OCI-LY7 (cell line): Measurements from ENCODE around the gene KCTD17. TPM values are rescaled to one million over a fixed set of nuclear protein-coding genes. Genes with fewer than 3 reads are reported as not detected.

ENCODE experiments used
- BruUV-seq: library from RNA; stranded (reverse); fragments of 400-500 nt; replicated peaks from 2 replicates; lab custom pipeline; 2021; lab: Mats Ljungman, UMichigan
- CTCF ChIA-PET: fragments of 300-600 bp; sonication (Branson Sonifier 250); formaldehyde crosslinking; loops from one replicate; lab custom pipeline; 2022; ENCODE audit warnings: antibody characterized with exemption; ENCODE audit not compliant: unreplicated experiment; lab: Charles Lee
- POLR2A ChIA-PET: fragments of 300-600 bp; sonication (Branson Sonifier 250); formaldehyde crosslinking; loops from one replicate; lab custom pipeline; 2022; ENCODE audit warnings: antibody characterized with exemption; lab: Charles Lee
- DNase-seq: peaks from one replicate; pipeline ENCODE4 v3.0.0-alpha.2; 2015; ENCODE audit warnings: low spot score
- H2AFZ ChIP-seq: fragments of 200-600 bp; sonication (generic), shearing (Covaris generic); 2 replicates; pipeline ENCODE4 v1.6.1; 2014; ENCODE audit warnings: mild to moderate bottlenecking, antibody characterized with exemption, low read length, moderate library complexity
- H3K27ac ChIP-seq: fragments of 200-600 bp; sonication (generic); 2 replicates; pipeline ENCODE4 v1.5.1; 2014; ENCODE audit warnings: mixed run types, low read depth, mild to moderate bottlenecking, moderate library complexity, low read length, inconsistent platforms; ENCODE audit not compliant: poor library complexity, severe bottlenecking
- H3K36me3 ChIP-seq: fragments of 200-600 bp; sonication (generic); 2 replicates; pipeline ENCODE4 v1.6.1; 2014; ENCODE audit warnings: mild to moderate bottlenecking, antibody characterized with exemption, low read length, moderate library complexity, mixed read lengths; ENCODE audit not compliant: insufficient read depth
- H3K4me1 ChIP-seq: fragments of 200-600 bp; sonication (generic); 2 replicates; pipeline ENCODE4 v1.5.1; 2014; ENCODE audit warnings: mild to moderate bottlenecking, low read length; ENCODE audit not compliant: insufficient read depth, poor library complexity, severe bottlenecking
- H3K4me2 ChIP-seq: fragments of 200-600 bp; sonication (generic); 2 replicates; pipeline ENCODE4 v1.6.1; 2014; ENCODE audit warnings: mild to moderate bottlenecking, low read length
- H3K4me3 ChIP-seq: fragments of 200-600 bp; sonication (generic); 2 replicates; pipeline ENCODE4 v1.5.1; 2014; ENCODE audit warnings: mild to moderate bottlenecking, low read depth, low read length; ENCODE audit not compliant: poor library complexity, severe bottlenecking
- H3K79me2 ChIP-seq: fragments of 200-600 bp; sonication (generic); 2 replicates; pipeline ENCODE4 v1.6.1; 2016; ENCODE audit warnings: low read depth, mild to moderate bottlenecking, low read length, moderate library complexity, mixed read lengths; ENCODE audit not compliant: insufficient read depth
- H3K9me2 ChIP-seq: fragments of 200-600 bp; sonication (generic); 2 replicates; pipeline ENCODE4 v1.6.1; 2016; ENCODE audit warnings: mild to moderate bottlenecking, low read length, mixed read lengths; ENCODE audit not compliant: insufficient read depth
- H3K9me3 ChIP-seq: fragments of 200-600 bp; sonication (generic); 2 replicates; pipeline ENCODE4 v1.6.1; 2014; ENCODE audit warnings: mild to moderate bottlenecking, mixed run types, low read length, mixed read lengths
- H4K20me1 ChIP-seq: fragments of 200-600 bp; sonication (generic); 2 replicates; pipeline ENCODE4 v1.6.1; 2014; ENCODE audit warnings: mild to moderate bottlenecking, antibody characterized with exemption, low read length, moderate library complexity, mixed read lengths; ENCODE audit not compliant: insufficient read depth
- CTCF ChIP-seq: fragments of 200-600 bp; sonication (generic); conservative IDR thresholded peaks from 2 replicates; pipeline ENCODE4 v1.5.1; 2014; ENCODE audit warnings: mild to moderate bottlenecking, antibody characterized with exemption, low read length, moderate library complexity, mixed read lengths
- EZH2phosphoT487 ChIP-seq: fragments of 200-600 bp; sonication (generic); IDR thresholded peaks from 2 replicates; pipeline ENCODE4 v1.6.1; 2018; ENCODE audit warnings: low read depth, borderline replicate concordance, mild to moderate bottlenecking, mixed run types, antibody characterized with exemption, low read length, moderate library complexity, mixed read lengths
- intact Hi-C: fragments of 100-400 bp; cut with micrococcal nuclease; formaldehyde crosslinking; loops from one replicate; pipeline ENCODE4 v1.10.0; 2022; ENCODE audit not compliant: unreplicated experiment
- total RNA-seq, 2 experiments: library from RNA; depleted of rRNA in 1 of 2; stranded (reverse); fragments of >200 nt in 1 of 2; shearing (Covaris generic) in 1 of 2; gene quantifications; 2 replicates each; pipeline ENCODE4 v1.2.3, GENCODE V29; 2014 to 2022

KCTD17 gene
- total RNA-seq, 2 experiments from 2014 or later, result 17.7 to 21.7 TPM

GRCh38 chr22:37072673-37073072 is 21.1 kb downstream of the KCTD17 start:
- H3K9me3 ChIP-seq, result no peaks in the 10 kb centered on the region
- no peak for DNase-seq
- TF ChIP-seq CTCF (no peak), EZH2phosphoT487 (no peak)
- H3K27ac ChIP-seq, result no peak overlapping the region
- no peaks in the 10 kb centered on the region for H3K4me1 ChIP-seq
- no peak overlapping the region for H2AFZ ChIP-seq
- no peaks in the 10 kb centered on the region for H4K20me1 ChIP-seq
- no peaks in the 10 kb centered on the region for H3K36me3 ChIP-seq
- intact Hi-C loops, result no loop called here
- no peak overlapping the region for H3K4me3 ChIP-seq
- no peak overlapping the region for H3K4me2 ChIP-seq
- no TSS peak for BruUV-seq
- H3K9me2 ChIP-seq, result no peaks in the 10 kb centered on the region
- H3K79me2 ChIP-seq, result no peaks in the 10 kb centered on the region
- ChIA-PET CTCF (no interaction called here), POLR2A (no interaction called here)

GRCh38 chr22:37074537-37074936 is 23.0 kb downstream of the KCTD17 start:
- H3K9me3 ChIP-seq, result no peaks in the 10 kb centered on the region
- TF ChIP-seq EZH2phosphoT487 (no peak), CTCF (no peak)
- CTCF ChIA-PET, result no interaction called here
- no peaks in the 10 kb centered on the region for H3K4me1 ChIP-seq
- H3K36me3 ChIP-seq, result no peaks in the 10 kb centered on the region
- H3K4me2 ChIP-seq, result no peak overlapping the region
- POLR2A ChIA-PET, result no interaction called here
- no peak for DNase-seq
- no peaks in the 10 kb centered on the region for H4K20me1 ChIP-seq
- H3K79me2 ChIP-seq, result no peaks in the 10 kb centered on the region
- H2AFZ ChIP-seq, result no peak overlapping the region
- no peaks in the 10 kb centered on the region for H3K9me2 ChIP-seq
- H3K27ac ChIP-seq, result no peak overlapping the region
- no peak overlapping the region for H3K4me3 ChIP-seq
- BruUV-seq, result no TSS peak
- intact Hi-C loops, result no loop called here

- no peak overlapping the region for H3K4me3 ChIP-seq
- no peaks in the 10 kb centered on the region for H3K4me1 ChIP-seq
- no peak overlapping the region for H3K4me2 ChIP-seq
- no peak for DNase-seq
- no peaks in the 10 kb centered on the region for H3K79me2 ChIP-seq
- BruUV-seq, result no TSS peak
- H3K9me2 ChIP-seq, result no peaks in the 10 kb centered on the region
- POLR2A ChIA-PET, result no interaction called here
- no peaks in the 10 kb centered on the region for H3K36me3 ChIP-seq
- H3K27ac ChIP-seq, result no peak overlapping the region
- no peaks in the 10 kb centered on the region for H4K20me1 ChIP-seq
- H2AFZ ChIP-seq, result no peak overlapping the region
- H3K9me3 ChIP-seq, result no peaks in the 10 kb centered on the region
- CTCF ChIA-PET, result no interaction called here
- intact Hi-C loops, result loop anchor here (5.0 kb wide), 1 partner anchor 382 kb away; no protein-coding TSS in a partner anchor
- TF ChIP-seq EZH2phosphoT487 (no peak), CTCF (no peak)
Observed at GRCh38 chr22:37075046-37075445, 23.5 kb downstream of the KCTD17 start.
